Measurements from ENCODE around the gene SAP30BP. TPM values are rescaled to one million over a fixed set of nuclear protein-coding genes. Genes with fewer than 3 reads are reported as not detected.

The SAP30BP gene
- total and polyA plus RNA-seq, 2 of the 13 experiments (the other 11 are each of a cell fraction or from before 2014, with no cell fraction given) = 67.7 to 99.4 TPM

DNA sequence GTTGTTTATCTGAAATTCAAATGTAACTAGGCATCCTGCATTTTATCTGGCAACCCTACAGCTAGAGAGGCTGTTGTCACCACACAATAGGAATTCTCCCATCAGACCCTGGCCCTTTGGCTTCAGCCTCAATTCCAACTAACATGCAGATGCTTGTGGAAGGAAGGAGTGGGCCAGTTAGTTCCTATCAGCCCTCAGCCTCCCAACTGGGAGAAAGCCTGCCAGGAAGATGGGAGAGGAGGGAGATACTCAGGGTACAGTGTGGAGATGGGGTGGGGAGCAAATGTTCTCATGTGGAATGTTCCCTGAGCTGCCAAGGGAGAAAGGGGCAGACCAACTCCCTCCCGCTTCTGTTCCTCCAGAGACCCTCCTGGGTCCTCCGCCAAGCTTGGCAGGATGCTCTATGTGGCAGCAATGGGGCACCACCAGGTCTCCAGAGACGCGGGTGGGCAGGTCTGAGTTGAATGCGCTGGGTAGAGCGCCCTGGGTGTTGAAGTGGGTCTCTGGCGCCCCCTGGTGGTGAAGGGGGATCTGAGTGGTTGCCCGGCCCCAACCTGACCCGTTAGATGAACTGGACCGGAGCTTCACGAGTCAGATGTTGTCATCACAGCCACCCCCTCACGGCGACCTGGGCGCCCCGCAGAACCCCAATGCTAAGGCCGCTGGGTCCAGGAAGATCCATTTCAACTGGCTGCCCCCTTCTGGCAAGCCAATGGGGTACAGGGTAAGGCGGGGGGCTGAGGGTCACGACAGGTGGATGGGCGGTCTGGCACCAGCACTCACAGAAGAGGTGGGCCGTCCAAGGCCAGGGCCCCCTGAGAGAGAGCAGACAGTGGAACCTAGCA, 82.6 kb downstream of the SAP30BP start (continued):
- TF ChIP-seq, protein P1, sequence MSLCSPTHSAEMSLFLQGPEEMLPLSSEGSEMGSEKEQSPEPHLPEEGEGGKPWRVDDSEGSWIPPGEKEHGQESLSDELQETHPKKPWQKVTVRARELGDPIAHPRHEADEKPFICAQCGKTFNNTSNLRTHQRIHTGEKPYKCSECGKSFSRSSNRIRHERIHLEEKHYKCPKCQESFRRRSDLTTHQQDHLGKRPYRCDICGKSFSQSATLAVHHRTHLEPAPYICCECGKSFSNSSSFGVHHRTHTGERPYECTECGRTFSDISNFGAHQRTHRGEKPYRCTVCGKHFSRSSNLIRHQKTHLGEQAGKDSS (CRISPR knock-in tag; IDR thresholded peaks at IDR 0.05; ENCODE audit: borderline replicate concordance, low read depth) = peak; percentile 77; the same call in 1 of the 2 replicates
- TF ChIP-seq ZNF598 (CRISPR knock-in tag; IDR thresholded peaks at IDR 0.05; ENCODE audit: borderline replicate concordance) = no peak
- TF ChIP-seq SP1 (IDR thresholded peaks at IDR 0.05) = no peak
- no peak for TF ChIP-seq SP1 (CRISPR knock-in tag; IDR thresholded peaks at IDR 0.05)
- no peak for TF ChIP-seq SMARCC2 (IDR thresholded peaks at IDR 0.05)
- peak; percentile 81 for TF ChIP-seq NRL (CRISPR knock-in tag; IDR thresholded peaks at IDR 0.05; ENCODE audit: borderline replicate concordance)
- TF ChIP-seq SMAD3 (CRISPR knock-in tag; IDR thresholded peaks at IDR 0.05) = 0 out of 2 replicates have a peak, but pooled peaks have one; percentile 15
- TF ChIP-seq, protein P2, sequence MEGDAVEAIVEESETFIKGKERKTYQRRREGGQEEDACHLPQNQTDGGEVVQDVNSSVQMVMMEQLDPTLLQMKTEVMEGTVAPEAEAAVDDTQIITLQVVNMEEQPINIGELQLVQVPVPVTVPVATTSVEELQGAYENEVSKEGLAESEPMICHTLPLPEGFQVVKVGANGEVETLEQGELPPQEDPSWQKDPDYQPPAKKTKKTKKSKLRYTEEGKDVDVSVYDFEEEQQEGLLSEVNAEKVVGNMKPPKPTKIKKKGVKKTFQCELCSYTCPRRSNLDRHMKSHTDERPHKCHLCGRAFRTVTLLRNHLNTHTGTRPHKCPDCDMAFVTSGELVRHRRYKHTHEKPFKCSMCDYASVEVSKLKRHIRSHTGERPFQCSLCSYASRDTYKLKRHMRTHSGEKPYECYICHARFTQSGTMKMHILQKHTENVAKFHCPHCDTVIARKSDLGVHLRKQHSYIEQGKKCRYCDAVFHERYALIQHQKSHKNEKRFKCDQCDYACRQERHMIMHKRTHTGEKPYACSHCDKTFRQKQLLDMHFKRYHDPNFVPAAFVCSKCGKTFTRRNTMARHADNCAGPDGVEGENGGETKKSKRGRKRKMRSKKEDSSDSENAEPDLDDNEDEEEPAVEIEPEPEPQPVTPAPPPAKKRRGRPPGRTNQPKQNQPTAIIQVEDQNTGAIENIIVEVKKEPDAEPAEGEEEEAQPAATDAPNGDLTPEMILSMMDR (CRISPR knock-in tag; IDR thresholded peaks at IDR 0.05) = peak; percentile 98
- TF ChIP-seq, protein P3, sequence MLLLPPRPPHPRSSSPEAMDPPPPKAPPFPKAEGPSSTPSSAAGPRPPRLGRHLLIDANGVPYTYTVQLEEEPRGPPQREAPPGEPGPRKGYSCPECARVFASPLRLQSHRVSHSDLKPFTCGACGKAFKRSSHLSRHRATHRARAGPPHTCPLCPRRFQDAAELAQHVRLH (CRISPR knock-in tag; IDR thresholded peaks at IDR 0.05; ENCODE audit: borderline replicate concordance, low read depth) = no peak
- TF ChIP-seq HNRNPK (IDR thresholded peaks at IDR 0.05; ENCODE audit: low read depth, low read length, poor library complexity, severe bottlenecking) = no peak
- no peak for TF ChIP-seq SRF (IDR thresholded peaks at IDR 0.05; ENCODE audit: low read depth, low read length)
- no peak; the same call in 1 of the 2 replicates for TF ChIP-seq NR2C2 (CRISPR knock-in tag; IDR thresholded peaks at IDR 0.05; ENCODE audit: borderline replicate concordance)
- TF ChIP-seq NR1H2 (CRISPR knock-in tag; IDR thresholded peaks at IDR 0.05; ENCODE audit: borderline replicate concordance, low read depth) = no peak
- TF ChIP-seq ZNF782 (CRISPR knock-in tag; IDR thresholded peaks at IDR 0.05; ENCODE audit: borderline replicate concordance) = no peak
- TF ChIP-seq, protein P4, sequence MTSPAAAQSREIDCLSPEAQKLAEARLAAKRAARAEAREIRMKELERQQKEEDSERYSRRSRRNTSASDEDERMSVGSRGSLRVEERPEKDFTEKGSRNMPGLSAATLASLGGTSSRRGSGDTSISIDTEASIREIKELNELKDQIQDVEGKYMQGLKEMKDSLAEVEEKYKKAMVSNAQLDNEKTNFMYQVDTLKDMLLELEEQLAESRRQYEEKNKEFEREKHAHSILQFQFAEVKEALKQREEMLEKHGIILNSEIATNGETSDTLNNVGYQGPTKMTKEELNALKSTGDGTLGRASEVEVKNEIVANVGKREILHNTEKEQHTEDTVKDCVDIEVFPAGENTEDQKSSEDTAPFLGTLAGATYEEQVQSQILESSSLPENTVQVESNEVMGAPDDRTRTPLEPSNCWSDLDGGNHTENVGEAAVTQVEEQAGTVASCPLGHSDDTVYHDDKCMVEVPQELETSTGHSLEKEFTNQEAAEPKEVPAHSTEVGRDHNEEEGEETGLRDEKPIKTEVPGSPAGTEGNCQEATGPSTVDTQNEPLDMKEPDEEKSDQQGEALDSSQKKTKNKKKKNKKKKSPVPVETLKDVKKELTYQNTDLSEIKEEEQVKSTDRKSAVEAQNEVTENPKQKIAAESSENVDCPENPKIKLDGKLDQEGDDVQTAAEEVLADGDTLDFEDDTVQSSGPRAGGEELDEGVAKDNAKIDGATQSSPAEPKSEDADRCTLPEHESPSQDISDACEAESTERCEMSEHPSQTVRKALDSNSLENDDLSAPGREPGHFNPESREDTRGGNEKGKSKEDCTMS (CRISPR knock-in tag; conservative IDR thresholded peaks at IDR 0.05) = no peak
- 0 out of 2 replicates have a peak, but pooled peaks have one; percentile 63 for TF ChIP-seq ZNF256 (CRISPR knock-in tag; conservative IDR thresholded peaks at IDR 0.05)
- TF ChIP-seq, protein P5, sequence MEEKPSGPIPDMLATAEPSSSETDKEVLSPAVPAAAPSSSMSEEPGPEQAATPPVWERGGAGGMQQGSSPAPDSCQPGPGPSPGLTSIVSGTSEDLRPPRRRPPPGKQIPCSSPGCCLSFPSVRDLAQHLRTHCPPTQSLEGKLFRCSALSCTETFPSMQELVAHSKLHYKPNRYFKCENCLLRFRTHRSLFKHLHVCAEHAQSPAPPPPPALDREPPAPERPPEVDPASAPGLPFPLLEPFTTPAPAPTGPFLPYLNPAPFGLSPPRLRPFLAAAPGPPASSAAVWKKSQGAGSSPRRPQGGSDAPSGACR (CRISPR knock-in tag; IDR thresholded peaks at IDR 0.05) = no peak
- TF ChIP-seq HMG20B (CRISPR knock-in tag; conservative IDR thresholded peaks at IDR 0.05) = no peak
- no peak for TF ChIP-seq HOXA9 (CRISPR knock-in tag; IDR thresholded peaks at IDR 0.05; ENCODE audit: borderline replicate concordance)
- TF ChIP-seq ZNF850 (CRISPR knock-in tag; conservative IDR thresholded peaks at IDR 0.05) = no peak
- TF ChIP-seq KDM1A (CRISPR knock-in tag; IDR thresholded peaks at IDR 0.05) = no peak
- no peak for TF ChIP-seq FOXM1 (CRISPR knock-in tag; IDR thresholded peaks at IDR 0.05)
- no peak for TF ChIP-seq ZNF557 (CRISPR knock-in tag; IDR thresholded peaks at IDR 0.05)
- no peak for TF ChIP-seq POLR2A (IDR thresholded peaks at IDR 0.05; ENCODE audit: insufficient read depth in 1 of 2, low read depth in 2 of 2, low read length in 2 of 2)
- TF ChIP-seq RFXANK (CRISPR knock-in tag; IDR thresholded peaks at IDR 0.05) = no peak
- no peak for TF ChIP-seq ZNF44 (CRISPR knock-in tag; IDR thresholded peaks at IDR 0.05)
